SU-DHL-6 (cell line): ENCODE results near the gene GSTA5.

Experiments used
- EZH2phosphoT487 ChIP-seq: fragments of 200-600 bp; sonication (generic), shearing (Covaris generic); conservative IDR thresholded peaks from 2 replicates; pipeline ENCODE4 v1.6.1; 2018; ENCODE audit warnings: mild to moderate bottlenecking, antibody characterized with exemption, low read length, moderate library complexity, mixed read lengths
- TF ChIP-seq, protein P1 (sequence below): fragments of 200-600 bp; sonication (generic); IDR thresholded peaks from one replicate; pipeline ENCODE4 v1.5.1; 2017; ENCODE audit warnings: antibody characterized with exemption, mild to moderate bottlenecking, low read length, moderate library complexity; ENCODE audit not compliant: insufficient read depth, poor library complexity, severe bottlenecking

DNA sequence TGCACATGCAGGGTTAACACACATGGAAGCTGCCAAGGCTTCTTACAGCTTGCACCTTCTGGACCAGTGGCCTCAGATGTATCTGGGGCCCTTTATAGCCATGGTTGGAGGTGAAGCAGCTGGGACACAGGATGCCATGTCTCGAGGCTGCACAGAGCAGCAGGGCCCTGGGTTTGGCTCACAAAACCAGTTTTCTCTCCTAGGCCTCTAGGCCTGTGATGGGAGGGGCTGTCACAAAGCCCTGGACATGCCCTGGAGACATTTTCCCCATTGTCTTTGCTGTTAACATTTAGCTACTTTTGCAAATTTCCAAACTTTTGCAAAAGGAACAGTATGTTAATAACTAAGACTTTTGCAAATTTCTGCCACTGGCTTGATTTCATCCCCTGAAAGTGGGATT, 18.8 kb downstream of the GSTA5 start:
- TF ChIP-seq, protein P1, sequence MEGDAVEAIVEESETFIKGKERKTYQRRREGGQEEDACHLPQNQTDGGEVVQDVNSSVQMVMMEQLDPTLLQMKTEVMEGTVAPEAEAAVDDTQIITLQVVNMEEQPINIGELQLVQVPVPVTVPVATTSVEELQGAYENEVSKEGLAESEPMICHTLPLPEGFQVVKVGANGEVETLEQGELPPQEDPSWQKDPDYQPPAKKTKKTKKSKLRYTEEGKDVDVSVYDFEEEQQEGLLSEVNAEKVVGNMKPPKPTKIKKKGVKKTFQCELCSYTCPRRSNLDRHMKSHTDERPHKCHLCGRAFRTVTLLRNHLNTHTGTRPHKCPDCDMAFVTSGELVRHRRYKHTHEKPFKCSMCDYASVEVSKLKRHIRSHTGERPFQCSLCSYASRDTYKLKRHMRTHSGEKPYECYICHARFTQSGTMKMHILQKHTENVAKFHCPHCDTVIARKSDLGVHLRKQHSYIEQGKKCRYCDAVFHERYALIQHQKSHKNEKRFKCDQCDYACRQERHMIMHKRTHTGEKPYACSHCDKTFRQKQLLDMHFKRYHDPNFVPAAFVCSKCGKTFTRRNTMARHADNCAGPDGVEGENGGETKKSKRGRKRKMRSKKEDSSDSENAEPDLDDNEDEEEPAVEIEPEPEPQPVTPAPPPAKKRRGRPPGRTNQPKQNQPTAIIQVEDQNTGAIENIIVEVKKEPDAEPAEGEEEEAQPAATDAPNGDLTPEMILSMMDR = no peak
- no peak for TF ChIP-seq EZH2phosphoT487
